ENCODE measurements around the gene CBX7.
"Not testable (repeated sequence)": the region's sequence is repeated elsewhere in the genome, so short reads cannot be mapped to it uniquely, and the experiment has no call there.

CBX7 gene

GRCh38 chr22:39173787-39174497 lies 21.5 kb upstream of the CBX7 start:
- DNase-seq = no peak

- no peak for DNase-seq
Measured at GRCh38 chr22:39173050-39173706, 20.7 kb upstream of the CBX7 start.

GRCh38 chr22:39172265-39173049 lies 20.0 kb upstream of the CBX7 start:
- DNase-seq = not testable (repeated sequence)

GRCh38 chr22:39171623-39172264 lies 19.3 kb upstream of the CBX7 start:
- DNase-seq = no peak

GRCh38 chr22:39170825-39171622 lies 18.5 kb upstream of the CBX7 start:
- DNase-seq = peak; percentile 83

- DNase-seq = no peak
Measured at GRCh38 chr22:39169797-39170466, 17.5 kb upstream of the CBX7 start.

- no peak for DNase-seq
Measured at GRCh38 chr22:39166547-39166946, 14.1 kb upstream of the CBX7 start.

GRCh38 chr22:39156093-39156492 lies 3.6 kb upstream of the CBX7 start:
- not testable (repeated sequence) for DNase-seq

GRCh38 chr22:39155421-39155820 lies 2.9 kb upstream of the CBX7 start:
- DNase-seq = no peak

- no peak for DNase-seq
Measured at GRCh38 chr22:39153220-39153717, 789 bp upstream of the CBX7 start.

GRCh38 chr22:39152024-39152510 lies 413 bp downstream of the CBX7 start:
- no peak for DNase-seq

- DNase-seq = no peak
Measured at GRCh38 chr22:39151329-39151975, 1.0 kb downstream of the CBX7 start.

GRCh38 chr22:39150848-39151215 lies 1.6 kb downstream of the CBX7 start:
- no peak for DNase-seq

GRCh38 chr22:39149915-39150847 lies 2.3 kb downstream of the CBX7 start:
- DNase-seq = no peak

- peak; percentile 77 for DNase-seq
Measured at GRCh38 chr22:39148727-39149535, 3.5 kb downstream of the CBX7 start.

GRCh38 chr22:39148026-39148726 lies 4.3 kb downstream of the CBX7 start:
- DNase-seq = no peak

GRCh38 chr22:39147335-39148025 lies 5.0 kb downstream of the CBX7 start:
- DNase-seq = no peak
